Measurements from ENCODE around the gene PDE4D.

Gene PDE4D

GRCh38 chr5:59617186-59617771, 276.2 kb downstream of the PDE4D start:
- H3K4me3 ChIP-seq (ENCODE audit: low read depth in 1 of 2, low read length in 2 of 2): no peak overlapping the region
- H3K9me3 ChIP-seq (ENCODE audit: control insufficient read depth in 1 of 2, low read length in 2 of 2): no peaks in the 10 kb centered on the region
- no peaks in the 10 kb centered on the region for H3K4me1 ChIP-seq (ENCODE audit: control insufficient read depth in 1 of 2, insufficient read depth in 2 of 2, low read length in 2 of 2)
- H3K27ac ChIP-seq (ENCODE audit: low read length): no peak overlapping the region
- H3K36me3 ChIP-seq (ENCODE audit: control insufficient read depth in 1 of 2, insufficient read depth in 2 of 2, low read length in 2 of 2): no peaks in the 10 kb centered on the region
- no peaks in the 10 kb centered on the region for H3K27me3 ChIP-seq (ENCODE audit: low read depth, low read length)

DNA sequence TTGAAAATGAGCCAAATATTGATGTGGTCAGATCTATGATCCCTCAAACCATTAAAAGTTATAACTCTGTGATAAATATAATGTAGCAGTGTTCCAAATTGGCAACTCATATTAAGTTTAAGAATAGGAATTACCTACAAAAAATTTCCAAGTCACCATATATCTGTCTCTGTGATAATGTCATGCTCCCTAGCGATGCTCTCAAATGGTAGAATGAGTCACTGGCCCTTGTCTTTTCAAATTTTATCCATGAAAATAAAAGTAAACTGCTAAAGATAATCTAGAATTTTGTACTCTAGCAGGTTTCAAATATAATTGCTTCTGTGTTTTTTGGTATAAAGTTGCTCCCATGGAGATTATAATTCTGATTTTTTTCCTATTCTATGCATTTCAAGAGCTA, 277.1 kb downstream of the PDE4D start:
- Histone ChIP-seq H3K4me3 (ENCODE audit: low read depth in 1 of 2, low read length in 2 of 2) (no peak overlapping the region), H3K36me3 (ENCODE audit: control insufficient read depth in 1 of 2, insufficient read depth in 2 of 2, low read length in 2 of 2) (no peaks in the 10 kb centered on the region), H3K27me3 (ENCODE audit: low read depth, low read length) (no peaks in the 10 kb centered on the region), H3K4me1 (ENCODE audit: control insufficient read depth in 1 of 2, insufficient read depth in 2 of 2, low read length in 2 of 2) (no peaks in the 10 kb centered on the region), H3K9me3 (ENCODE audit: control insufficient read depth in 1 of 2, low read length in 2 of 2) (no peaks in the 10 kb centered on the region), H3K27ac (ENCODE audit: low read length) (no peak overlapping the region)

DNA sequence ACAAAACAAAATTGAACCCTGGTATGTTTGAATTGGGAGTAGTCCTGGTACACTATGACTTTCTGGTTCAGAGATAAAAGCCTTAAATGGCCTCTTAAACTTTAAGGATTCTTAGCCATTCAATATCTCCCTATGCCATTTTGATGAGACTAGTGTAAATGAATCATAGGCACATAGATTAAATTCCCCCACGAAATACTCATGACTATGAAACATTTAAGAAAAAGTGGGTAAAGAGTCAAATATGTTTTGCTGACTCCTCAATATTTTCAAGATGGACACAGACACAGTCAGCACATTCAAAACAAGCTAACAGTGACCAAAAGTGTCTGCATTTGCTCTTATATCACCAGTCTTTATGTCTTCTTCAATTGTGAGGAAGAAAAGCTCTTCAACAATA, 278.3 kb downstream of the PDE4D start:
- H3K27ac ChIP-seq (ENCODE audit: low read length): no peak overlapping the region
- no peak overlapping the region for H3K4me3 ChIP-seq (ENCODE audit: low read depth in 1 of 2, low read length in 2 of 2)
- no peaks in the 10 kb centered on the region for H3K27me3 ChIP-seq (ENCODE audit: low read depth, low read length)
- no peaks in the 10 kb centered on the region for H3K4me1 ChIP-seq (ENCODE audit: control insufficient read depth in 1 of 2, insufficient read depth in 2 of 2, low read length in 2 of 2)
- H3K9me3 ChIP-seq (ENCODE audit: control insufficient read depth in 1 of 2, low read length in 2 of 2): no peaks in the 10 kb centered on the region
- H3K36me3 ChIP-seq (ENCODE audit: control insufficient read depth in 1 of 2, insufficient read depth in 2 of 2, low read length in 2 of 2): no peaks in the 10 kb centered on the region

DNA sequence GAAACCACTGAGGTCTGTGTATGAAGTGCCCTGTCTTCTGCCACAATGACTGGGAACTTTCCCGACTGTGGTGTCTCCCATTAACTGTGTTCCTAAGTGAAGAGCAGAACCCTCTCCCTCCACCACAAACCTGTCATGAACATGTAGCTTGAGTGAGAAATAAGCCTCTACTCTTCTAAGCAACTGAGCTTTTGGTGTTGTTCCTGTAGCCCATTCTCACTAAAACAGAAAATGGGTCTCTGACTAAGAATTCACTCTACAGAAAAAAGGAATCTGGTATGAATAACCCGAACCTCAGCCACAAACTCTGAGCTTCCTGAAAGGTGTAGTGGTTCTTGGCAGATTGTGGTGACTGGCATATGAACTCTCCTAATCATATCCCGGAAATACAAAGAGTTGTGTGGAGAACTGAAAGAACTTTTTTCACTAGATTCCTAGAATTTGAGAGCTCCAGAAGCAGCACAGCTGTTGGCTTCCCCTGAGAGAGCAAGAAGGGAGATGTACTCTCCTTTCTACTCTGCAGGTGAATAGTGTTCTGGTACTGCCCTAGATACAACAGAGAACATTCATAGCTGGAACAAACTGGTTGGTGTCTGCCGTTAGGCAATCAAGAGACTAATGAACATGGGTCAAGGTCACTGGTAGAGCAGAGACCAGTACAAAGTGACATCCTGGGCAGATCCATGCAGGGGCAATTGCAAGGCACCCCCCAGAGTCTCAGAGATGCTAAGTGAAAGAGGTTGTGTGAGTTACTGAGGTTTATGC, 283.8 kb downstream of the PDE4D start:
- no peak overlapping the region for H3K4me3 ChIP-seq (ENCODE audit: low read depth in 1 of 2, low read length in 2 of 2)
- H3K27ac ChIP-seq (ENCODE audit: low read length): no peak overlapping the region
- H3K9me3 ChIP-seq (ENCODE audit: control insufficient read depth in 1 of 2, low read length in 2 of 2): no peaks in the 10 kb centered on the region
- H3K27me3 ChIP-seq (ENCODE audit: low read depth, low read length): no peaks in the 10 kb centered on the region
- peaks cover 0 to 7% of the 10 kb centered on the region in 2 donors for H3K4me1 ChIP-seq (ENCODE audit: control insufficient read depth in 1 of 2, insufficient read depth in 2 of 2, low read length in 2 of 2)
- H3K36me3 ChIP-seq (ENCODE audit: control insufficient read depth in 1 of 2, insufficient read depth in 2 of 2, low read length in 2 of 2): no peaks in the 10 kb centered on the region

DNA sequence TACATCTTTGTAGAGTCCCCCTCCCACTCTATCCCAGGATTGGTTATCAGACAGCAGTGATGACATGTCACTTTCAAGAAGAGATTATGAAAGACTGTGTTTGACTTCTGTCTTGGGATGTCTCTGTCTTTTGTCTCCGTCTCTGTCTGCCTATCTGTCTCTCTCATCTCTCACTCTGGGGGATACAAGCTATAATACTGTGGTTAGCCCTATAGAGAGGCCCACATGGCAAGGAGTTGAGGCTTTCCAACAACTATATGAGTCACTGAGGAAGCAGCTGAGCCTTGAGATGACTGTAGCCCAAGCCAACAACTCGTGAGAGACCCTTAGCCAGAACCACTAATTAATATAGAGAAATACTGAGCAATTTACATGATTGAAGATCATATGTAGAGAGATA, 284.8 kb downstream of the PDE4D start:
- Histone ChIP-seq H3K36me3 (ENCODE audit: control insufficient read depth in 1 of 2, insufficient read depth in 2 of 2, low read length in 2 of 2) (no peaks in the 10 kb centered on the region), H3K4me3 (ENCODE audit: low read depth in 1 of 2, low read length in 2 of 2) (no peak overlapping the region), H3K4me1 (ENCODE audit: control insufficient read depth in 1 of 2, insufficient read depth in 2 of 2, low read length in 2 of 2) (peaks cover 0 to 7% of the 10 kb centered on the region in 2 donors), H3K27me3 (ENCODE audit: low read depth, low read length) (no peaks in the 10 kb centered on the region), H3K9me3 (ENCODE audit: control insufficient read depth in 1 of 2, low read length in 2 of 2) (no peaks in the 10 kb centered on the region), H3K27ac (ENCODE audit: low read length) (no peak overlapping the region)

DNA sequence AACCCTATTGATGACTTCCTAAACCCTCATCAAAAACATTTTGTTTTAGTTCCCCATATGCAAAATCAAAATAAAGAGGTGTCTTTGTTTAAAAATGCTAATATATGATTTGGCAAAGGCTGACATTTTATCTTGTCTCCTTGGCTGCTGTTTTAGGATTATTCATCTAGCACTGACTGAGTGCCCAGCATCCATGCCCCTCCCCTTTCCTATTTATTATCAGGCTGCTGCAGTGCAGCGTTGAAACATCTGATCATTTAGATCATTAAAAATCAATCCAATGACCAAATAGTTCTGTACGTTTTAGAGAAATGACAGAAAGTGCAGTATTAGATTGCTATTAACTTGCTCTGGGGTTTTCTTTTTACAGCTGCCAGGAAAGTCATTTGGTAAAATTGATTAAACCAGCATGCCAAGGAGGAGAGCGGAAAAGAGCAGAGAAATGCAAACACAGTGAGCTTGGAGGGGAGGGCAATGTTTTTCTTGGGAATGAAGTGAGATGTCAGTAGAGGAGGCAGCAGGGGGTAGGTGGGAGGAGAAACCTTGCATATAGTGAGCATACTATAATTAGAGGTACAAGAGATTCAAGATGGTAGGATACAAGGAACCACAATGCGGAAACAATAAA, 286.3 kb downstream of the PDE4D start:
- H3K4me1 ChIP-seq (ENCODE audit: control insufficient read depth in 1 of 2, insufficient read depth in 2 of 2, low read length in 2 of 2): peaks cover 0 to 7% of the 10 kb centered on the region in 2 donors
- H3K27ac ChIP-seq (ENCODE audit: low read length): no peak overlapping the region

DNA sequence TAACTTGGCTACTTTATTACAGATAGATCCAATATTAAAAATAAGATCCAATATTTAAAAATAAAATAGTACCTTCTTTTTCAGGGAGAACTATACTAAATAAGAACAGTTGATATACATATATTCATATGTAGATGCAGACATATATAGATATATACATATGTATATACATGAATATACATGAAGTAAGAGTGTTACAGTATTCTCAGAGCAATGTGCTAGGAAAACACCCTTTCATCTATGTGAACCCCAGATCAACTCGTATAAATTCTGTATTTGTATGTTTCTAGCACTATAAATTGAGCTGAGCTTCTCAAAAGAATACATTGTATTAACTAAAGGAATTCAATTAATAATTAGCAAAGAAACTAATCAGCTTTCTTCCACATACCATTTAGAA, 287.6 kb downstream of the PDE4D start:
- H3K27ac ChIP-seq (ENCODE audit: low read length): no peak overlapping the region
- peaks cover 0 to 7% of the 10 kb centered on the region in 2 donors for H3K4me1 ChIP-seq (ENCODE audit: control insufficient read depth in 1 of 2, insufficient read depth in 2 of 2, low read length in 2 of 2)

More for the DNA sequence above, 286.3 kb downstream of the PDE4D start:
- Histone ChIP-seq H3K27me3 (ENCODE audit: low read depth, low read length) (no peaks in the 10 kb centered on the region), H3K9me3 (ENCODE audit: control insufficient read depth in 1 of 2, low read length in 2 of 2) (no peaks in the 10 kb centered on the region), H3K4me3 (ENCODE audit: low read depth in 1 of 2, low read length in 2 of 2) (no peak overlapping the region), H3K36me3 (ENCODE audit: control insufficient read depth in 1 of 2, insufficient read depth in 2 of 2, low read length in 2 of 2) (no peaks in the 10 kb centered on the region)

DNA sequence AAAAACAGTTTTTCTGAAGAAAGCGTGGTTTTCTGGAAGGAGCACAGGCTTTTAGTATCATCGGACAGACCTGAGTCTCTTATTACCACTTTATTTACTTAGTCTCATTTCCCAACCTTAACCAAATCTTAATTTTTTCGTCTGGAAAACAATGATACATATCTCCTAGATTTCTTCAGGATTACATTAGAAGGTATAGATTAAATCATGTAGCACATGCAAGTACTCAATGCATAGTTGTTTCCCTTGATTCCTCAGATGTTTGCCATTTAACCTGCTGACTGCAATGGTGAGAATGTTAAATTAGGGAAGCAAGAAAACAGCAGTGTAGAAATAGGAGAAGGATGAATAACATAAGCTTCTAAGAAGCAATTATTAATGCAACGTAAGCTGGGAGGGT, 289.4 kb downstream of the PDE4D start:
- Histone ChIP-seq H3K27ac (ENCODE audit: low read length) (no peak overlapping the region), H3K9me3 (ENCODE audit: control insufficient read depth in 1 of 2, low read length in 2 of 2) (no peaks in the 10 kb centered on the region)

More for the DNA sequence above, 287.6 kb downstream of the PDE4D start:
- no peaks in the 10 kb centered on the region for H3K27me3 ChIP-seq (ENCODE audit: low read depth, low read length)
- H3K9me3 ChIP-seq (ENCODE audit: control insufficient read depth in 1 of 2, low read length in 2 of 2): no peaks in the 10 kb centered on the region
- no peak overlapping the region for H3K4me3 ChIP-seq (ENCODE audit: low read depth in 1 of 2, low read length in 2 of 2)
- H3K36me3 ChIP-seq (ENCODE audit: control insufficient read depth in 1 of 2, insufficient read depth in 2 of 2, low read length in 2 of 2): no peaks in the 10 kb centered on the region

DNA sequence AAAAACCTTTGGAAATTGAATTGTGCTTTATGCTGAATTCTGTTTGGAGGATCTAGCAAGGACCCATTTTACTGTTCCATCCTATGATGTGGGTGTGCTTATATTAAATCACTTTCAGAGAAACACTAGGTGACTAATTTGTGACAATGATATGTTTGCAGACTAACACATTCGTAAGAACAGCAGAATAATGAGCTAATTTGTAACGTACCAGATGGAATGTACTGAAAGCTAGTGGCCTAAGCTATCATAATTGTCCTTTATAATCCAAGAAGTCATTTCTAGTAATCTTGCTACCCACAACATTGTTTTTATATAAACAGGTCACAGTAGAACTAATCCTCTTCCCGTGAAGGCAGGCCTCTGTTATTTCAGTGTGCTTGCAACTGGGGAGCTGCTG, 292.5 kb downstream of the PDE4D start:
- Histone ChIP-seq H3K4me1 (ENCODE audit: control insufficient read depth in 1 of 2, insufficient read depth in 2 of 2, low read length in 2 of 2) (peaks cover 0 to 9% of the 10 kb centered on the region in 2 donors), H3K27ac (ENCODE audit: low read length) (no peak overlapping the region), H3K9me3 (ENCODE audit: control insufficient read depth in 1 of 2, low read length in 2 of 2) (no peaks in the 10 kb centered on the region), H3K36me3 (ENCODE audit: control insufficient read depth in 1 of 2, insufficient read depth in 2 of 2, low read length in 2 of 2) (no peaks in the 10 kb centered on the region), H3K27me3 (ENCODE audit: low read depth, low read length) (no peaks in the 10 kb centered on the region), H3K4me3 (ENCODE audit: low read depth in 1 of 2, low read length in 2 of 2) (no peak overlapping the region)

More for the DNA sequence above, 289.4 kb downstream of the PDE4D start:
- Histone ChIP-seq H3K36me3 (ENCODE audit: control insufficient read depth in 1 of 2, insufficient read depth in 2 of 2, low read length in 2 of 2) (no peaks in the 10 kb centered on the region), H3K27me3 (ENCODE audit: low read depth, low read length) (no peaks in the 10 kb centered on the region), H3K4me3 (ENCODE audit: low read depth in 1 of 2, low read length in 2 of 2) (no peak overlapping the region), H3K4me1 (ENCODE audit: control insufficient read depth in 1 of 2, insufficient read depth in 2 of 2, low read length in 2 of 2) (peaks cover 0 to 7% of the 10 kb centered on the region in 2 donors)

DNA sequence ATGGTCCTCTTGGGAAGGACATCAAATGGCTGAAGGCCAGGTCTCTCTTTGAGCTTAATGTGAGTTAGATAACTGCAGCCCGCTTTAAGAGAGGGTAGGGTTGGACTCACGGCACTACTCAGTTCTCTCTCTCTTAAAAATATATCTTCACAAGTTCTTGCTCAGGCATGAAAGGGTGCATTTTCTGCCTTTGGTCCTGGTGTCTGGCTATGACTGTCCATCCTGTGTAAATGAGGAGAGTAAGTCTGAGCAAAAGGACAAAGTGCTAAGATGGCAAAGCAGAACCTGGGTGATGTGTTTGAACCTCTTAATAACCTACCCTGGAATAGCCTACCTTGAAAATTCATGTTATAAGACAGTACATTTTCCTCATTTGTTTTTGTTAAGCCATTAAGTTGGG, 293.4 kb downstream of the PDE4D start:
- H3K9me3 ChIP-seq (ENCODE audit: control insufficient read depth in 1 of 2, low read length in 2 of 2): no peaks in the 10 kb centered on the region
- no peaks in the 10 kb centered on the region for H3K36me3 ChIP-seq (ENCODE audit: control insufficient read depth in 1 of 2, insufficient read depth in 2 of 2, low read length in 2 of 2)
- H3K27me3 ChIP-seq (ENCODE audit: low read depth, low read length): no peaks in the 10 kb centered on the region
- peaks cover 0 to 9% of the 10 kb centered on the region in 2 donors for H3K4me1 ChIP-seq (ENCODE audit: control insufficient read depth in 1 of 2, insufficient read depth in 2 of 2, low read length in 2 of 2)
- H3K4me3 ChIP-seq (ENCODE audit: low read depth in 1 of 2, low read length in 2 of 2): no peak overlapping the region
- H3K27ac ChIP-seq (ENCODE audit: low read length): no peak overlapping the region

- no peak overlapping the region for H3K27ac ChIP-seq (ENCODE audit: low read length)
- H3K4me3 ChIP-seq (ENCODE audit: low read depth in 1 of 2, low read length in 2 of 2): no peak overlapping the region
- H3K4me1 ChIP-seq (ENCODE audit: control insufficient read depth in 1 of 2, insufficient read depth in 2 of 2, low read length in 2 of 2): peaks cover 0 to 9% of the 10 kb centered on the region in 2 donors
- no peaks in the 10 kb centered on the region for H3K9me3 ChIP-seq (ENCODE audit: control insufficient read depth in 1 of 2, low read length in 2 of 2)
- H3K27me3 ChIP-seq (ENCODE audit: low read depth, low read length): no peaks in the 10 kb centered on the region
- no peaks in the 10 kb centered on the region for H3K36me3 ChIP-seq (ENCODE audit: control insufficient read depth in 1 of 2, insufficient read depth in 2 of 2, low read length in 2 of 2)
Measured at GRCh38 chr5:59599729-59600128, 293.8 kb downstream of the PDE4D start.
